ENCODE data around the gene SUB1. TPM values are rescaled to one million over a fixed set of nuclear protein-coding genes. Genes with fewer than 3 reads are reported as not detected.
"Not testable (repeated sequence)": the region's sequence is repeated elsewhere in the genome, so short reads cannot be mapped to it uniquely, and the experiment has no call there.

The SUB1 gene
- total RNA-seq, result 301 TPM

- Histone ChIP-seq H3K4me3 (ENCODE audit: low read length) (peak within 1 kb of the TSS; percentile 69), H3K4me1 (ENCODE audit: insufficient read depth, low read length) (peaks cover 67% of the 10 kb centered on the region), H3K27me3 (ENCODE audit: insufficient read depth, low read length) (no peaks in the 10 kb centered on the region), H3K9me3 (ENCODE audit: low read depth, low read length) (no peaks in the 10 kb centered on the region)
Measured at GRCh38 chr5:32585446-32586275, at the start of gene SUB1. Gene SUB1, plus strand, starts transcription at chr5:32585557. Its CDS starts 2,956 bp downstream, at chr5:32588513.

DNA sequence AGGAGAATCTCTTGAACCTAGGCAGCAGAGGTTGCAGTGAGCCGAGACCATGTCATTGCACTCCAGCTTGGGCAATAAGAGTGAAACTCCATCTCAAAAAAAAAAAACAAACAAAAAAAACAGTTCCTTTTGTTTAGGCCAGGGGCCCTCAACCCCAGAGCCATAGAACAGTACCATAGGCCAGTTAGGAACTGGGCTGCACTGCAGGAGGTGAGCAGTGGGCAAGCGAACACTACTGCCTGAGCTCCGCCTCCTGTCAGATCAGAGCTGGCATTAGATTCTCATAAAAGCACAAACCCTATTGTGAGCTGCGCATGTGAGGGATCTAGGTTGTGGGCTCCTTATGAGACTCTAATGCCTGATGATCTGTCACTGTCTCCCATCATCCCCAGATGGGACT lies 49.1 kb upstream of the SUB1 start:
- Histone ChIP-seq H3K27me3 (ENCODE audit: insufficient read depth, low read length) (no peaks in the 10 kb centered on the region), H3K9me3 (ENCODE audit: low read depth, low read length) (no peaks in the 10 kb centered on the region), H3K4me3 (ENCODE audit: low read length) (no peak overlapping the region), H3K4me1 (ENCODE audit: insufficient read depth, low read length) (peaks cover 68% of the 10 kb centered on the region)

GRCh38 chr5:32537437-32538029 lies 47.8 kb upstream of the SUB1 start:
- not testable (repeated sequence) for H3K9me3 ChIP-seq (ENCODE audit: low read depth, low read length); H3K27me3 ChIP-seq (ENCODE audit: insufficient read depth, low read length); H3K4me3 ChIP-seq (ENCODE audit: low read length)
- H3K4me1 ChIP-seq (ENCODE audit: insufficient read depth, low read length), result peaks cover 67% of the 10 kb centered on the region

DNA sequence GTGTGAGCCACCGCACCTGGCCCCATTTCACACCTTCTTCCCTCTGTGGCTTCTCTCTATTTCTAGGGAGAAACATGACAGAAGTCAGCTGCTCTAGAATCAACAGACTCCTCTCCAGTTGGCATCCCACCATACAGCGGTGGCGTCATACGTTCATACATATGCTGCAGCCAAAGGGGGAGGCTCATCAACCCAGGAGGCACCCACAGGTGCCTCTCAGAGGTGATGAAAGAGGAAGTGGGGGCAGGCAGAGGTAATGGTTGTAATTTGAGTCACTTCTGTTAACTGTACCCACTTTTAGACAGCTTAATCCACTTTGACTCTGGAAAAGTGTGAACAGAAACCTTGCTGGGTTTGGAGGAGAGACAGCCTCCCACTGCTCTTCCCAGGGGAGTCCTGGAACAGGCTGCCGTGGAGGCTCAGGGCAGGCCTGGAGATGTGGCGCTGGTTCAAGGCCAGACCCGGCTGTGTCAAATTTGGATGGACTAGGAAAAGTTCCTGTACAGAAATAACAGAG lies 47.3 kb upstream of the SUB1 start:
- Histone ChIP-seq H3K4me3 (ENCODE audit: low read length) (no peak overlapping the region), H3K9me3 (ENCODE audit: low read depth, low read length) (no peaks in the 10 kb centered on the region), H3K27me3 (ENCODE audit: insufficient read depth, low read length) (no peaks in the 10 kb centered on the region), H3K4me1 (ENCODE audit: insufficient read depth, low read length) (peaks cover 64% of the 10 kb centered on the region)

DNA sequence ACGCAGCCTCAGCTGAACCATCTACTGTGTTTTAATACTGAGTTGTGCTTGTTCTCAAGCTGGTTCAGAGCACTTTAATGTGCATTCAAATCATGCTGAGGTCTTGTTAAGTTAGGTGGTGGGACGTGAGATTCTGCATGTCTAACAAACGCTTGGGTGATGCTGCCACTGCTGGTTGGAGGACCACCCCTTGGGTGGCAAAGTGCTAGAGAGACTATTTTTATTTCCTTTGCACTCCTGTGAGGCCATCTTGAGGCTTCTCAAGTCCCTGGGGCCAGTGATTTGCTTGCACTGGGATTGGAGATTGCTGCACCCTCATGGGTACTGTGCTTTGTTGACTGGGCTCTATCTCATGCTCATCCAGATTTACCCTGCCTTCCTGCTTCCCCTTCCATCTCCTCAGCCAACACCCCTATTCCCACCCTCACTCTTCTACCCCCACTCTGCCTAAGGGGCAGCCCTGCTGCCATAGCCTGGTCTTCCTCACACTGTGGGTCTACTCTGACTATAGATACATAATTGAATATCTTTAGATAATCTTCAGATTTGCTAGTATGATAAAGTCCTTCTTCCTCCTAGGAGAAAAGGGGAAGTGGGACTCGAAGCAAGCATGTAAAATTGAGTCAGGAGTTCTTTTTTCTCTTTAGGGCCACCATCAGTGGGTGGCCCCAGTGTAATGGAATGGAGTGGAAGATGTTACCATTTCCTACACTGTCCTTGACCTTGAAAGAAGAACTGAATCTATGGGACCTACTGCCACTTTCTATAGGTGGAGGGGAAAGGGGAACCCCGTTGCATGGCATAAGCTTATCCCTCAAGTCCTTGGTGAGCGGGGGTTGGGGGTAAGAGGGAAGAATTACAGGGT lies 45.1 kb upstream of the SUB1 start:
- H3K9me3 ChIP-seq (ENCODE audit: low read depth, low read length), result no peaks in the 10 kb centered on the region
- no peak overlapping the region for H3K4me3 ChIP-seq (ENCODE audit: low read length)
- H3K4me1 ChIP-seq (ENCODE audit: insufficient read depth, low read length), result peaks cover 64% of the 10 kb centered on the region

GRCh38 chr5:32541241-32541640 lies 44.1 kb upstream of the SUB1 start:
- peaks cover 57% of the 10 kb centered on the region for H3K4me1 ChIP-seq (ENCODE audit: insufficient read depth, low read length)
- no peaks in the 10 kb centered on the region for H3K9me3 ChIP-seq (ENCODE audit: low read depth, low read length)
- H3K4me3 ChIP-seq (ENCODE audit: low read length), result no peak overlapping the region
- H3K27me3 ChIP-seq (ENCODE audit: insufficient read depth, low read length), result no peaks in the 10 kb centered on the region

More for the DNA sequence above, 45.1 kb upstream of the SUB1 start:
- H3K27me3 ChIP-seq (ENCODE audit: insufficient read depth, low read length), result no peaks in the 10 kb centered on the region

GRCh38 chr5:32542216-32543059 lies 42.9 kb upstream of the SUB1 start:
- Histone ChIP-seq H3K27me3 (ENCODE audit: insufficient read depth, low read length) (no peaks in the 10 kb centered on the region), H3K4me3 (ENCODE audit: low read length) (no peak overlapping the region), H3K9me3 (ENCODE audit: low read depth, low read length) (no peaks in the 10 kb centered on the region), H3K4me1 (ENCODE audit: insufficient read depth, low read length) (peaks cover 49% of the 10 kb centered on the region)

DNA sequence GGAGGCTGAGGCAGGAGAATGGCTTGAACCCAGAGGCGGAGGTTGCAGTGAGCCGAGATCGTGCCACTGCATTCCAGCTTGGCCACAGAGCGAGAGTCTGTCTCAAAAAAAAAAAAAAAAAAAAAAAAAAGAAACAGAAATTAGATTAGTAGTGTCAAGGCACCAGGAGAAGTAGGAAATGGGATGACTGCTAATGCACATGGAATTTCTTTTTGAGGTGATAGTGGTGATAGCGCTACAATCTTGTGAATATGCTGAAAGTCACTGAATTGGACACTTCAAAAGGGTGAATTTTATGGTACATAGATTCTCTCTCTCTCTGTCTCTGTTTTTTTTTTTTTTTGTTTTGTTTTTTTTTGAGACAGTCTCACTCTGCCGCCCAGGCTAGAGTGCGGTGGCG lies 42.1 kb upstream of the SUB1 start:
- Histone ChIP-seq H3K4me1 (ENCODE audit: insufficient read depth, low read length) (peaks cover 40% of the 10 kb centered on the region), H3K27me3 (ENCODE audit: insufficient read depth, low read length) (no peaks in the 10 kb centered on the region), H3K4me3 (ENCODE audit: low read length) (no peak overlapping the region), H3K9me3 (ENCODE audit: low read depth, low read length) (no peaks in the 10 kb centered on the region)

- H3K9me3 ChIP-seq (ENCODE audit: low read depth, low read length), result no peaks in the 10 kb centered on the region
- no peak overlapping the region for H3K4me3 ChIP-seq (ENCODE audit: low read length)
- no peaks in the 10 kb centered on the region for H3K27me3 ChIP-seq (ENCODE audit: insufficient read depth, low read length)
- H3K4me1 ChIP-seq (ENCODE audit: insufficient read depth, low read length), result peaks cover 21% of the 10 kb centered on the region
Measured at GRCh38 chr5:32545102-32545800, 40.1 kb upstream of the SUB1 start.

DNA sequence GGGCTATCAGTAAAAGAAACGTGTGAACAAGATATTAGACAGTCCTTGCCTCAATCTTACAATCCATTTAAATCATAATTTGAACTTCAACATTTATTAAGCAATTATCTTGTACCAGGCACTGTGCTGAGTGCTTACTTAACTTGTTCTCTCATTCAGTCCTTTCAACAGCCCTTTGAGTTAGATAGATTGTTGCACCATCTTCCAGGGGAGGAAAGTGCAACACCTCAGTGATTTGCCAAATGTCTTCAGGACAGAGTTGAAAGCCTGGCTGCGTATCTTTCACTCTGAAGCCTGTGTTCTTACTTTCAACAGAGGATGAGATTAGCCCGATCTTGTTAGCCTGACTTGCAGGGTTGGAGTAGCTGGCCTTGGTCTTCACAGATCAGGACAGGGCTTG lies 34.2 kb upstream of the SUB1 start:
- Histone ChIP-seq H3K4me3 (ENCODE audit: low read length) (no peak overlapping the region), H3K27me3 (ENCODE audit: insufficient read depth, low read length) (no peaks in the 10 kb centered on the region), H3K9me3 (ENCODE audit: low read depth, low read length) (no peaks in the 10 kb centered on the region), H3K4me1 (ENCODE audit: insufficient read depth, low read length) (peaks cover 13% of the 10 kb centered on the region)

DNA sequence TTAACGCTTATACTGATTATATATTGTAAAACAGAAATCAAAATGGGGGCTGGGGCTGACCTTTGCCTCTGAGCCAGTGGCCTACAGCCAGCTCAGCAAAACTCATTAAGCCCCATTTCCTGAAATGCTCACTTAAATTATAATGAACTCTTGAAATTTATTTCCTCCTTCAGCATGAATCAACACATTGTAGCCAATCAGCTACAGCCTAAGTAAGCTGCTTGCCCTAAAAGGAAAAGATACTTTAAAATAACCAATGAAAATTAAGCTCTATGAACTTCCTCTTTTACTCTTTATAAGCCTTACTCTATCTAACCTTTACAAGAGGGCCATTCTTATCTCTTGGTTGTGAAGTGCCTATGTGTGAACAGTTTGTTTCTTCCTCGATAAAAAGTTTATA lies 33.5 kb upstream of the SUB1 start:
- no peaks in the 10 kb centered on the region for H3K27me3 ChIP-seq (ENCODE audit: insufficient read depth, low read length)
- H3K9me3 ChIP-seq (ENCODE audit: low read depth, low read length), result no peaks in the 10 kb centered on the region
- H3K4me1 ChIP-seq (ENCODE audit: insufficient read depth, low read length), result peaks cover 13% of the 10 kb centered on the region
- no peak overlapping the region for H3K4me3 ChIP-seq (ENCODE audit: low read length)

- not testable (repeated sequence) for H3K4me3 ChIP-seq (ENCODE audit: low read length); H3K27me3 ChIP-seq (ENCODE audit: insufficient read depth, low read length); H3K9me3 ChIP-seq (ENCODE audit: low read depth, low read length)
- H3K4me1 ChIP-seq (ENCODE audit: insufficient read depth, low read length), result peaks cover 13% of the 10 kb centered on the region
Measured at GRCh38 chr5:32552491-32552890, 32.9 kb upstream of the SUB1 start.

DNA sequence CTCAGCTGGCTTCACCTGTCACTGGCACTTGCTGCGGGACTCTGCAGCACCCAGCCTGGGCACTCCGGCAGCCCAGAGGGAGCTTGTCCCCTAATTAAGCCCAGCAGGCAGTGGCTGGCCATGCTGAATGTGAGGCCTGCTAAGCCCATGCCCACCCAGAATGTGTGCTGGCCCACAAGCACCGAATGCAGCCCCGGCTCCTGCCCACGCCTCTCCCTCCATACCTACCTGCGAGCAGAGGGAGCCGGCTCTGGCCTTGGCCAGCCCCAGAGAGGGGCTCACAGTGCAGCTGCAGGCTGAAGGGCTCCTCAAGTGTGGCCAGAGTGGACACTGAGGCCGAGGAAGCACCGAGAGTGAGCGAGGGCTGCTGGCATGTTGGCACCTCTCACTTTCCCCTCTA lies 32.4 kb upstream of the SUB1 start:
- Histone ChIP-seq H3K9me3 (ENCODE audit: low read depth, low read length) (no peaks in the 10 kb centered on the region), H3K27me3 (ENCODE audit: insufficient read depth, low read length) (no peaks in the 10 kb centered on the region), H3K4me1 (ENCODE audit: insufficient read depth, low read length) (peaks cover 13% of the 10 kb centered on the region)

More for the DNA sequence above, 32.4 kb upstream of the SUB1 start:
- no peak overlapping the region for H3K4me3 ChIP-seq (ENCODE audit: low read length)
